ENCODE measurements around the gene ZNF296. TPM values are rescaled to one million over a fixed set of nuclear protein-coding genes. Genes with fewer than 3 reads are reported as not detected.

The ZNF296 gene
- total and polyA plus RNA-seq, 2 of the 8 experiments (the other 6 are each of a cell fraction or from before 2014, with no cell fraction given), result 2.7 to 7.5 TPM

GRCh38 chr19:45079063-45079910, 3.0 kb upstream of the ZNF296 start, which contains the start of gene GEMIN7 (continued):
- TF ChIP-seq CTBP2 (IDR thresholded peaks at IDR 0.05; ENCODE audit: borderline replicate concordance, insufficient read depth, insufficient read length, low read length), result peak; percentile 63

All from H1 (cell line).